ENCODE results near the gene MRPL28. TPM values are rescaled to one million over a fixed set of nuclear protein-coding genes. Genes with fewer than 3 reads are reported as not detected.

Gene MRPL28
- total RNA-seq, 6 experiments from 2014 or later: 105 to 131 (median 129) TPM

DNA sequence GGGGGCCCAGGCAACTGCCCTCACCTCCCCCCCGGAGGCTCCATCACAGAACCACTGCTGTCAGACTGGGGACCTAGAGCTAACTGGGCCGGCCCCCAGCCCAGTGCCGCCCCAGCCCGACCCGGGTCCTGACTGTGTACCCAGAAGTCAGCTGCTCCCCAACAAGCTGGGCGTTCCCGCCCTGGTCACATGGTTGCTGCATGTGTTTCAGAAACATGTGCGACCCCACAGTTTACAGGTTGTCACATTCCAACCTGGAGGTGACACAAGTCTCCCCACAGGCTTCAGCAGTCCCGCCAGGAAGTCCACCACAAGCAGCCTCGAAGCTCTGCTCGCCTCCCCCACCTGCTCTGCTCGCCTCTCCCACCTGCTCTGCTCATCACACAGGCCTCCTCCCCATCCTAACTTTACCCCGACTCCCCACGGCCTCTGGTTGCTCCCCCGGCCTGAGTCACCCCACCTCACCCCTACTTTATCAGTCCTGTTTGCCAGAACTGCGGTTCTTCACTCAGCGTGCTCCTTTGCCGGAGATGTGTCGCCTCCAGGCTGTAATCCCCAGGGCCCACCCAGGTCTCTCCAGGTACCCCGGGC, 968 bp downstream of the MRPL28 start:
- Mint-ChIP-seq H3K9me3 (no peaks in the 10 kb centered on the region), H3K27me3 (ENCODE audit: insufficient read depth) (peaks cover 3% of the 10 kb centered on the region), H3K36me3 (ENCODE audit: low read depth) (0 out of 2 replicates have a peak, but pooled peaks cover 7% of the 10 kb centered on the region), H3K27ac (no peak overlapping the region), H3K4me3 (peak overlapping the region; percentile 84), H3K4me1 (ENCODE audit: low read depth) (peaks cover 14% of the 10 kb centered on the region)
- TF ChIP-seq, protein P1, sequence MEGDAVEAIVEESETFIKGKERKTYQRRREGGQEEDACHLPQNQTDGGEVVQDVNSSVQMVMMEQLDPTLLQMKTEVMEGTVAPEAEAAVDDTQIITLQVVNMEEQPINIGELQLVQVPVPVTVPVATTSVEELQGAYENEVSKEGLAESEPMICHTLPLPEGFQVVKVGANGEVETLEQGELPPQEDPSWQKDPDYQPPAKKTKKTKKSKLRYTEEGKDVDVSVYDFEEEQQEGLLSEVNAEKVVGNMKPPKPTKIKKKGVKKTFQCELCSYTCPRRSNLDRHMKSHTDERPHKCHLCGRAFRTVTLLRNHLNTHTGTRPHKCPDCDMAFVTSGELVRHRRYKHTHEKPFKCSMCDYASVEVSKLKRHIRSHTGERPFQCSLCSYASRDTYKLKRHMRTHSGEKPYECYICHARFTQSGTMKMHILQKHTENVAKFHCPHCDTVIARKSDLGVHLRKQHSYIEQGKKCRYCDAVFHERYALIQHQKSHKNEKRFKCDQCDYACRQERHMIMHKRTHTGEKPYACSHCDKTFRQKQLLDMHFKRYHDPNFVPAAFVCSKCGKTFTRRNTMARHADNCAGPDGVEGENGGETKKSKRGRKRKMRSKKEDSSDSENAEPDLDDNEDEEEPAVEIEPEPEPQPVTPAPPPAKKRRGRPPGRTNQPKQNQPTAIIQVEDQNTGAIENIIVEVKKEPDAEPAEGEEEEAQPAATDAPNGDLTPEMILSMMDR (IDR thresholded peaks at IDR 0.05): no peak
- DNase-seq: no peak

DNA sequence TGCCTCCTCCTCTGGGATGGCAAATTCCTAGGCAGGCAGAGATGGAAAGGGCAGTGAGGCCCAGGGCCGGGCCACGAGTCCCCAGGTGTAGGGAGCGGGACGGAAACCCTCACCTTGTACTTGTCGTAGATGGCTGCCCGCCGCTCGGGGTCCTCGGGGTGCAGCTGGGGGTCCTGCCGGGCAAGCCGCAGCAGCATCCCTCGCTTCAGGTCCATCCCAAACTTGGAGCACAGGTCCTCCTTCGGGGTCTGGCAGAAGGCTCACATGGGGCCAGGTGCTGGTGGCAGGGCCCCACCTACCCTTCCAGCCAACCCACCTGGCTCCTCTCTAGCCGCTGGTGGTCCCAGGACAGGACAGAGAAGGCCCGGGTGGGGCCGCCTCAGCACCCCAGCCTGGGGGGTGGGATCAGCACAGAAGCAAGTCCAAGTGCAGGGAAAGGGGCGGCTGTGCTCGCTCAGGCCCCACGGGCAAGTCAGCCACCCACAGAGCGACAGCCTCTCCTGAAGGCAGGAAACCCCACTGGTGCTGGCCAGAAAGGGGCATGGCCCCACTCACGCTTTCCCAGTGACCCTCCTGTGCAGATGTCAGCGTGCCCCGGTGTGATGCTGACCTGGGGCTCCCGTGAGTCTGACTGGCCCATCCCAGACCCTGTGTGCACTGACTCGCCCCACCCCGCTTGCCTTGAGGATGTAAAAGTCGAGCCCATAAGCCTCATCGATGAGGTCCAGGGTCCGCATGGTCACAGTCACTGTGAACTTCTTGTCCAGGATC, 1.8 kb downstream of the MRPL28 start:
- 0 out of 2 replicates have a peak, but pooled peaks cover 7% of the 10 kb centered on the region for H3K36me3 Mint-ChIP-seq (ENCODE audit: low read depth)

DNA sequence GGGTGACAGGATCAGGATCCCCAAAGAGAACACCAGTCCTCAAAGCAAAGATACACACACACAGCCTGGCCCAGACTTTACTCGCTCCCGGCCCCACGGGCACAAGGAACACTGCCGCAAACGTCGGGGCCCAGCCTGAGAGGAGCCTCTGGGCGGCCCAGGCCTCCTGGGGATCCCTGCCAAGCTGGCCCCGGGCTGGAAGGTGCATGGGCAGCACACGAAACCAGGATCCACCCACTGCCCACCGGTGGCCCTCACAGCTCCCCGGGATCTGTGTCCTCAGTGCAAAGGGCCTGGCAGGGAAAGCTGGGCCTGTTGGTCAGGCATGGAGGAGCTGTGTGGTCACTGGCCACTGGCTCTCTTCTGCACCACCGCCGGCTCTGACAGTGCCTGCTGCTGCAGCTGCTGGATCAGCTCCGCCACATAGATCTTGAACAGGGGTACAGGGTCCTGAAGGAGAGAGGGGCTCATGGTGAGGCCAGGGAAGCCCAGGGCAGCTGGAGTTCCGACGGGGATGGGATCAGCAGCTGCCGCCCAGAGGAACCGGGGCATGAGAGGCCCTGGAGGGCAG, 2.9 kb downstream of the MRPL28 start:
- Mint-ChIP-seq H3K9me3 (no peaks in the 10 kb centered on the region), H3K27ac (no peak overlapping the region), H3K4me1 (ENCODE audit: low read depth) (peaks cover 14% of the 10 kb centered on the region), H3K4me3 (no peak overlapping the region), H3K36me3 (ENCODE audit: low read depth) (0 out of 2 replicates have a peak, but pooled peaks cover 7% of the 10 kb centered on the region), H3K27me3 (ENCODE audit: insufficient read depth) (peaks cover 5% of the 10 kb centered on the region)
- TF ChIP-seq, protein P1 (IDR thresholded peaks at IDR 0.05): no peak
- DNase-seq: no peak

More for the DNA sequence above, 1.8 kb downstream of the MRPL28 start:
- no peak overlapping the region for H3K27ac Mint-ChIP-seq
- H3K4me3 Mint-ChIP-seq: no peak overlapping the region
- H3K4me1 Mint-ChIP-seq (ENCODE audit: low read depth): peaks cover 14% of the 10 kb centered on the region
- no peaks in the 10 kb centered on the region for H3K9me3 Mint-ChIP-seq
- TF ChIP-seq, protein P1 (IDR thresholded peaks at IDR 0.05): no peak
- DNase-seq: no peak
- H3K27me3 Mint-ChIP-seq (ENCODE audit: insufficient read depth): peaks cover 4% of the 10 kb centered on the region

DNA sequence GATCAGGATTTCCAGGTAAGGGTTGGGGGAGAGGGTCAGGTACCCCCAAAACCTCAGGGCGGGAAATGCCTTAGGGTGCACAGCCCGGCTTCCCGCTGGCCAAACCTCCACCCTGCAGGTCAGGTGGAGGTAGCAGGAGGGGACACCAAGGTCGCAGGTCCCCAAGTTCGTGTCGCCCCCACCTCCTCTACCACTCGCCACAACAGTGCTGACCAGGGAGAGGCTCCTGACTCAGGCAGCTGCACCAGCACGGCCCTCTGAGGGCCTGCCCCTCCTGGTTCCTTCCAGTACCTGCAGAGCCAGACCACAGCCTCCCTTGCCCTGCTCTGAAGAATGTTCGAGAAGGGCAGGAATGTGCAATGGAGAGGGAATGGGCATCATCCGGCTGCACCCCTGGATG, 3.9 kb downstream of the MRPL28 start:
- Mint-ChIP-seq H3K36me3 (ENCODE audit: low read depth) (0 out of 2 replicates have a peak, but pooled peaks cover 7% of the 10 kb centered on the region), H3K4me1 (ENCODE audit: low read depth) (peaks cover 14% of the 10 kb centered on the region), H3K27ac (no peak overlapping the region), H3K9me3 (no peaks in the 10 kb centered on the region), H3K27me3 (ENCODE audit: insufficient read depth) (peaks cover 5% of the 10 kb centered on the region), H3K4me3 (no peak overlapping the region)
- TF ChIP-seq, protein P1 (IDR thresholded peaks at IDR 0.05): no peak
- DNase-seq: no peak

DNA sequence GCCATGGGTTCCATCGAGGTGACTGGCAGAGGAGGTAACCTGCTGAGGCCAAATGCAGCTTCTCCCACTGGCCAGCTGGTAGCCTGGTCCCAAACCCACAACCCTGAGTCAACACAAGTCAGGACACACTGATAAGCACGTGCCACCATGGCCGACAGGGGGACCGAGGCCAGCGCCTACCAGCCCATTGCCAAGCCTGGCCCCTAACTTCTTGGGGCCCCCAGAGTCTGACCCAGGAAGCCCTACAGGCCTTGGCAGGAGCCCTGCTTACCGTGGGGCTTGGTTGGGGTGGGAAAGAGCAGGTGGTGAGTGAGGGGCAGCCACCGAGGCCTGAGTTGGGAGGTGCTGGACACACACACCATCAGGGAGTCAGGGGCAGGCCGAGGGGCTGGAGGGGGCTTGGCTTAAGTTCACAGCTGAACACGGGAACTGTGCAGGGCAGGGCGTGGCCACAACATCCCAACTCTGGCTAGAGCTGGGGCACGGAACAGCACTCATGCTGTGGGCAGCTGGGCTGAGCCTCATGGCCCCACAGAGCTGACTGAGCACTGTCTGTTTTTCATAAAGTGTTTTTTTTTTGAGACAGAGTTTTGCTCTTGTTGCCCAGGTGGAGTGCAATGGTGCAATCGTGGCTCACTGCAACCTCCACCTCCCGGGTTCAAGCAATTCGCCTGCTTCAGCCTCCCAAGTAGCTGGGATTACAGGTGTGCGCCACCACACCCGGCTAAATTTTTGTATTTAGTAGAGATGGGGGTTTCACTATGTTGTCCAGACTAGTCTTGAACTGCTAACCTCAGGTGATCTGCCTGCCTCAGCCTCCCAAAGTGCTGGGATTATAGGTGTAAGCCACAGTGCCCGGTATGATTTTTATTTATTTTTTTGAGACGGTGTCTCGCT, 5.5 kb downstream of the MRPL28 start:
- TF ChIP-seq, protein P1 (IDR thresholded peaks at IDR 0.05): no peak
- H3K9me3 Mint-ChIP-seq: no peaks in the 10 kb centered on the region
- no peak for DNase-seq
- H3K36me3 Mint-ChIP-seq (ENCODE audit: low read depth): 0 out of 2 replicates have a peak, but pooled peaks cover 7% of the 10 kb centered on the region
- peaks cover 6% of the 10 kb centered on the region; the same call in 1 of the 2 replicates for H3K4me1 Mint-ChIP-seq (ENCODE audit: low read depth)
- H3K27ac Mint-ChIP-seq: no peak overlapping the region
- peaks cover 2% of the 10 kb centered on the region; the same call in 1 of the 2 replicates for H3K27me3 Mint-ChIP-seq (ENCODE audit: insufficient read depth)
- H3K4me3 Mint-ChIP-seq: no peak overlapping the region
